GM12878 (cell line): Measurements from ENCODE around the gene FAM216A. TPM values are rescaled to one million over a fixed set of nuclear protein-coding genes. Genes with fewer than 3 reads are reported as not detected.
A peak's percentile ranks its signal among the peaks of the same experiment; 100 is the strongest.

Experiments used
- ATAC-seq: fragments of 200-7000 bp; cut with Tn5 transposase; 3 replicates; pipeline ENCODE4 v1.9.1; 2020; ENCODE audit warnings: mild to moderate bottlenecking, moderate library complexity
- BruUV-seq: library from RNA; stranded (reverse); fragments of 400-500 nt; replicated peaks from 2 replicates; lab custom pipeline; 2021; lab: Mats Ljungman, UMichigan
- CTCF ChIA-PET: fragments of 300-600 bp; sonication (Branson Sonifier 250); formaldehyde crosslinking; extraction: SDS; loops from one replicate; lab custom pipeline; 2021; ENCODE audit warnings: inconsistent platforms; lab: Yijun Ruan, JAX
- POLR2A ChIA-PET: fragments of 350-600 bp; formaldehyde crosslinking; extraction: SDS; loops from one replicate; lab custom pipeline; 2021; ENCODE audit warnings: inconsistent platforms; lab: Charles Lee
- RAD21 ChIA-PET: fragments of 300-600 bp; sonication (Branson Sonifier 250); formaldehyde crosslinking; loops from one replicate; lab custom pipeline; 2023; ENCODE audit warnings: antibody characterized with exemption; ENCODE audit not compliant: unreplicated experiment; lab: Charles Lee
- SMC1A ChIA-PET: fragments of 300-600 bp; sonication (Branson Sonifier 250); formaldehyde crosslinking; loops from one replicate; lab custom pipeline; 2023; ENCODE audit not compliant: unreplicated experiment, uncharacterized antibody; lab: Charles Lee
- DNase-seq: peaks from one replicate; pipeline ENCODE4 v3.0.0-alpha.2; 2011; ENCODE audit warnings: low read depth, low spot score
- FAIRE-seq: peaks from 3 replicates; lab custom pipeline; 2011; peaks lifted over from hg19 to GRCh38; lab: Jason Lieb, UNC
- H2AFZ ChIP-seq: 2 replicates; pipeline ENCODE4 v1.6.0; 2011; ENCODE audit warnings: low read depth, low read length, control low read depth; ENCODE audit not compliant: control insufficient read depth
- H3K27ac ChIP-seq: 2 replicates; pipeline ENCODE4 v1.5.1; 2011; ENCODE audit warnings: control low read depth; ENCODE audit not compliant: control insufficient read depth, insufficient read depth
- H3K27me3 ChIP-seq, 2 experiments: replicated peaks in 1 of 2; 2 replicates each; pipeline versions ENCODE4 v1.6.0 to v1.6.1; 2011; ENCODE audit warnings: low read length in 1 of 2; ENCODE audit not compliant: control insufficient read depth in 2 of 2, insufficient read depth in 2 of 2
- H3K36me3 ChIP-seq, 2 experiments: 2 replicates each; pipeline ENCODE4 v1.5.1; 2011; ENCODE audit warnings: low read length in 1 of 2; ENCODE audit not compliant: control insufficient read depth in 2 of 2, insufficient read depth in 2 of 2
- H3K4me1 ChIP-seq: 2 replicates; pipeline ENCODE4 v1.6.1; 2011; ENCODE audit warnings: mild to moderate bottlenecking, low read length, moderate library complexity, mixed read lengths; ENCODE audit not compliant: control insufficient read depth, insufficient read depth
- H3K4me2 ChIP-seq: 2 replicates; pipeline ENCODE4 v1.6.0; 2011; ENCODE audit warnings: control low read depth; ENCODE audit not compliant: control insufficient read depth, insufficient read depth
- H3K4me3 ChIP-seq: fragments of 200-600 bp; sonication (generic); 2 replicates; pipeline ENCODE4 v1.5.1; 2016
- H3K79me2 ChIP-seq: 2 replicates; pipeline ENCODE4 v1.6.0; 2011; ENCODE audit warnings: low read length; ENCODE audit not compliant: control insufficient read depth, insufficient read depth
- H3K9ac ChIP-seq: 2 replicates; pipeline ENCODE4 v1.8.0; 2011; ENCODE audit warnings: low read length, control low read depth, mixed read lengths; ENCODE audit not compliant: control insufficient read depth, insufficient read depth
- H3K9me3 ChIP-seq: replicated peaks from 3 replicates; pipeline ENCODE4 v1.5.1; 2011; ENCODE audit warnings: mild to moderate bottlenecking, low read length; ENCODE audit not compliant: control insufficient read depth, insufficient read depth
- H4K20me1 ChIP-seq: 2 replicates; pipeline ENCODE4 v1.6.0; 2011; ENCODE audit not compliant: control insufficient read depth, insufficient read depth
- CBFB ChIP-seq: IDR thresholded peaks from 2 replicates; pipeline ENCODE4 v1.6.1; 2016; ENCODE audit warnings: antibody characterized with exemption, low read depth
- CBX5 ChIP-seq: sonication (generic); IDR thresholded peaks from 2 replicates; pipeline ENCODE4 v1.6.1; 2016; ENCODE audit warnings: low read depth, moderate library complexity, mild to moderate bottlenecking, inconsistent platforms
- CHD1 ChIP-seq: IDR thresholded peaks from 2 replicates; pipeline ENCODE4 v1.6.1; 2012; ENCODE audit warnings: low read depth, low read length, improper control_type of control experiment
- EP300 ChIP-seq, 2 experiments: fragments of 150-350 bp in 1 of 2; IDR thresholded peaks; 2 replicates each; pipeline ENCODE4 v1.6.1; 2011 to 2012; ENCODE audit warnings: low read depth in 2 of 2, low read length in 2 of 2, borderline replicate concordance in 1 of 2, improper control_type of control experiment in 1 of 2, inconsistent platforms in 1 of 2; ENCODE audit not compliant: control insufficient read depth in 1 of 2
- GATAD2B ChIP-seq: fragments of 450-650 bp; conservative IDR thresholded peaks from 2 replicates; pipeline ENCODE4 v1.6.1; 2017; ENCODE audit warnings: low read depth, mild to moderate bottlenecking, moderate library complexity
- JUNB ChIP-seq: IDR thresholded peaks from 2 replicates; pipeline ENCODE4 v1.6.1; 2016; ENCODE audit warnings: antibody characterized with exemption, mild to moderate bottlenecking
- JUND ChIP-seq: IDR thresholded peaks from 2 replicates; pipeline ENCODE4 v1.6.1; 2012; ENCODE audit warnings: low read depth, mild to moderate bottlenecking, low read length, improper control_type of control experiment, moderate library complexity
- KLF5 ChIP-seq: fragments of 450-650 bp; IDR thresholded peaks from 2 replicates; pipeline ENCODE4 v1.6.1; 2014; ENCODE audit warnings: mild to moderate bottlenecking; ENCODE audit not compliant: partially characterized antibody
- MEF2A ChIP-seq: IDR thresholded peaks from 2 replicates; pipeline ENCODE4 v1.6.1; 2011; ENCODE audit warnings: low read depth, mild to moderate bottlenecking, low read length, moderate library complexity; ENCODE audit not compliant: insufficient read depth
- MEF2B ChIP-seq: fragments of 450-650 bp; IDR thresholded peaks from 2 replicates; pipeline ENCODE4 v1.6.1; 2018; ENCODE audit warnings: mild to moderate bottlenecking, moderate library complexity; ENCODE audit not compliant: partially characterized antibody, poor library complexity, severe bottlenecking
- NRF1 ChIP-seq: conservative IDR thresholded peaks from 2 replicates; pipeline ENCODE4 v1.6.1; 2011; ENCODE audit warnings: mild to moderate bottlenecking, low read depth, low read length, improper control_type of control experiment
- PAX8 ChIP-seq: fragments of 450-650 bp; IDR thresholded peaks from 2 replicates; pipeline ENCODE4 v1.6.1; 2017; ENCODE audit warnings: mild to moderate bottlenecking, moderate library complexity
- PKNOX1 ChIP-seq: fragments of 450-650 bp; IDR thresholded peaks from 2 replicates; pipeline ENCODE4 v1.6.1; 2016; ENCODE audit warnings: mild to moderate bottlenecking
- RELA ChIP-seq: fragments of 450-650 bp; IDR thresholded peaks from 2 replicates; pipeline ENCODE4 v1.8.0; 2014; ENCODE audit warnings: borderline replicate concordance; ENCODE audit not compliant: partially characterized antibody
- RELB ChIP-seq: fragments of 450-650 bp; IDR thresholded peaks from 2 replicates; pipeline ENCODE4 v1.6.1; 2017; ENCODE audit warnings: low read depth, mild to moderate bottlenecking, moderate library complexity
- RFX5 ChIP-seq: IDR thresholded peaks from 2 replicates; pipeline ENCODE4 v1.6.1; 2011; ENCODE audit warnings: low read depth, low read length, improper control_type of control experiment
- SMAD5 ChIP-seq: IDR thresholded peaks from 2 replicates; pipeline ENCODE4 v1.6.1; 2016; ENCODE audit warnings: antibody characterized with exemption, low read depth
- SREBF2 ChIP-seq: IDR thresholded peaks from 2 replicates; pipeline ENCODE4 v1.6.1; 2012; ENCODE audit warnings: mild to moderate bottlenecking, low read length
- STAT3 ChIP-seq: IDR thresholded peaks from 2 replicates; pipeline ENCODE4 v1.6.1; 2011; ENCODE audit warnings: low read depth, low read length, improper control_type of control experiment
- USF2 ChIP-seq: IDR thresholded peaks from 2 replicates; pipeline ENCODE4 v1.6.1; 2011; ENCODE audit warnings: low read depth, low read length, improper control_type of control experiment, borderline replicate concordance
- WGBS: methylation state at CpG from one replicate; pipeline ENCODE4 v1.1.6; 2016; ENCODE audit warnings: low lambda C conversion rate; ENCODE audit not compliant: insufficient replicate concordance, insufficient coverage; ENCODE audit errors: missing lambda C conversion rate; 5-methylcytosine and 5-hydroxymethylcytosine counted together
- in situ Hi-C: fragments of 300-500 bp; cut with MboI; formaldehyde crosslinking; loops from 9 replicates; pipeline ENCODE4 v1.14.3; 2018; ENCODE audit warnings: mixed read lengths
- intact Hi-C: fragments of 100-400 bp; cut with micrococcal nuclease; formaldehyde crosslinking; loops from one replicate; pipeline ENCODE4 v1.14.2; 2022; ENCODE audit not compliant: unreplicated experiment
- polyA plus RNA-seq, 11 experiments: library from polyadenylated mRNA; depleted of rRNA in 4 of 11; unstranded in 6 of 11; stranded (reverse) in 5 of 11; fragments of >200 nt; fragmentation: Nextera tagmentation in 4 of 11; fragmentation: Illumina TruSeq in 1 of 11; extraction: Ambion mirVana in 4 of 11; extraction: Trizol in 1 of 11; gene quantifications; 1 replicate in 1 of 11; 2 replicates in 10 of 11; pipeline versions ENCODE4 v1.2.1 to v1.2.3, GENCODE V29; 2011 to 2016; ENCODE audit warnings: inconsistent platforms in 2 of 11, missing spikeins in 2 of 11, low read depth in 1 of 11
- total RNA-seq, 4 experiments: library from RNA; depleted of rRNA in 3 of 4; stranded (reverse); fragments of >200 nt in 3 of 4; fragmentation: Illumina TruSeq in 1 of 4; extraction: Trizol in 1 of 4; gene quantifications; 2 replicates each; pipeline versions ENCODE4 v1.2.1 to v1.2.3, GENCODE V29; 2013 to 2021

The FAM216A gene
- total and polyA plus RNA-seq, 10 of the 15 experiments (the other 5 are each of a cell fraction or from before 2014, with no cell fraction given), result 15.0 to 48.3 (median 35.0) TPM

GRCh38 chr12:110536834-110537604 lies 68.4 kb downstream of the FAM216A start:
- WGBS, result 96% methylated on average over 4 of the region's 4 CpGs
- BruUV-seq, result no TSS peak
- SMC1A ChIA-PET, result interaction anchor here (0.6 to 18.4 kb wide), 6 partner anchors 9 to 63 kb away, joined by 3 to 308 read pairs (median 10); no protein-coding TSS in a partner anchor
- no peak overlapping the region for H2AFZ ChIP-seq
- peak overlapping the region; percentile 13; the same call in 1 of the 2 replicates for H3K27ac ChIP-seq
- TF ChIP-seq GATAD2B (no peak), RELA (no peak), PKNOX1 (no peak), PAX8 (no peak), CBFB (no peak), CHD1 (no peak), EP300 (IDR thresholded peaks at IDR 0.05; ENCODE audit: borderline replicate concordance in 1 of 2, control insufficient read depth in 1 of 2, low read depth in 2 of 2, low read length in 2 of 2) (no peak), USF2 (no peak), NRF1 (no peak), RELB (no peak), SMAD5 (no peak), CBX5 (no peak), SREBF2 (no peak), MEF2B (no peak), RFX5 (no peak), JUNB (no peak), STAT3 (no peak), JUND (no peak), KLF5 (no peak), MEF2A (no peak)
- ATAC-seq (no peak), FAIRE-seq (no peak), DNase-seq (no peak)
- H4K20me1 ChIP-seq, result no peaks in the 10 kb centered on the region
- intact Hi-C loops, result loop anchor here (10.0 kb wide), 1 partner anchor 348 kb away; no protein-coding TSS in a partner anchor
- RAD21 ChIA-PET, result interaction anchor here (0.6 to 1.6 kb wide), 4 partner anchors 9 to 66 kb away, joined by 3 to 5 read pairs (median 3); no protein-coding TSS in a partner anchor
- CTCF ChIA-PET, result interaction anchor here (0.9 to 2.0 kb wide), 4 partner anchors 11 to 69 kb away, joined by 3 to 6 read pairs (median 3); partner anchors contain the start of gene GPN3
- no peak overlapping the region for H3K9ac ChIP-seq
- peaks cover 7 to 36% of the 10 kb centered on the region in 2 experiments for H3K36me3 ChIP-seq
- H3K27me3 ChIP-seq, result no peaks in the 10 kb centered on the region
- H3K9me3 ChIP-seq, result no peaks in the 10 kb centered on the region
- H3K4me1 ChIP-seq, result peaks cover 55% of the 10 kb centered on the region
- peaks cover 56% of the 10 kb centered on the region for H3K79me2 ChIP-seq
- POLR2A ChIA-PET, result interaction anchor here (0.7 to 10.4 kb wide), 3 partner anchors 10 to 41 kb away, joined by 3 to 122 read pairs (median 5); no protein-coding TSS in a partner anchor
- H3K4me3 ChIP-seq, result no peak overlapping the region
- in situ Hi-C loops, result no loop called here
- no peak overlapping the region for H3K4me2 ChIP-seq
